Stimulated activated effector memory CD8-positive, alpha-beta T cell treated with anti-CD3 and anti-CD28 coated beads, Interleukin-12 subunit alpha, Interleukin-12 subunit beta, amount 100 ng/mL, for 72 hours (primary cell): ENCODE data around the gene KLHL1.

Experiments
- ATAC-seq: fragments of 150-1000 bp; cut with Tn5 transposase; 2 replicates; pipeline ENCODE4 v1.10.0; 2021
- DNase-seq, 2 donors: peaks; one replicate each; pipeline ENCODE4 v3.0.0; 2021 to 2022; ENCODE audit warnings: low spot score in 2 of 2
- H3K27ac Mint-ChIP-seq: one replicate; pipeline ENCODE4 v1.8.0; 2022; ENCODE audit warnings: mild to moderate bottlenecking, mixed read lengths
- H3K36me3 Mint-ChIP-seq: one replicate; pipeline ENCODE4 v1.8.0; 2022; ENCODE audit warnings: mild to moderate bottlenecking, mixed read lengths
- H3K4me1 Mint-ChIP-seq: one replicate; pipeline ENCODE4 v1.8.0; 2022; ENCODE audit warnings: mixed read lengths
- H3K4me3 Mint-ChIP-seq: one replicate; pipeline ENCODE4 v1.8.0; 2022; ENCODE audit warnings: mild to moderate bottlenecking, mixed read lengths
- H3K9me3 Mint-ChIP-seq: one replicate; pipeline ENCODE4 v1.8.0; 2022; ENCODE audit warnings: mixed read lengths

The KLHL1 gene

DNA sequence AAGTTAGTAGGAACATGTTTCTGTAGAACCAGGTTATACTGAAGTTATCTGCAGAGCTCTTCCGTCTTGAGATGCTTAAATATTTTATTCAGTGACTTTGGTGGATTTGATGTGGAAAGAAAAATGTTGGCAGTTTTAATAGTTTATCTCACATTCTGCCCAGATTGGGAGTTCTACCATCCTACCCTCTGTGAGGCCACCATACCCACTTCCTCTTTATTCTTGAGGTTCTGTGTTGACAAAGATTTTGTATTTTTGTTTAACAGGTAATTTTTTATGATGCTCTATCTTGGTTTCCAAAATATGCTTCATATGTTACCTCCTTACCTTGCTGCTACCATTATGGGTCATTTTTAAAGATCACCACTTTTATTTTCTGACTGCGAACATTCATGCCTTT is 156.8 kb downstream of the KLHL1 start:
- ATAC-seq (no peak), DNase-seq (no peak)
- Mint-ChIP-seq H3K36me3 (no peaks in the 10 kb centered on the region), H3K27ac (no peak overlapping the region), H3K4me3 (no peak overlapping the region), H3K4me1 (no peaks in the 10 kb centered on the region), H3K9me3 (peaks cover 19% of the 10 kb centered on the region)

DNA sequence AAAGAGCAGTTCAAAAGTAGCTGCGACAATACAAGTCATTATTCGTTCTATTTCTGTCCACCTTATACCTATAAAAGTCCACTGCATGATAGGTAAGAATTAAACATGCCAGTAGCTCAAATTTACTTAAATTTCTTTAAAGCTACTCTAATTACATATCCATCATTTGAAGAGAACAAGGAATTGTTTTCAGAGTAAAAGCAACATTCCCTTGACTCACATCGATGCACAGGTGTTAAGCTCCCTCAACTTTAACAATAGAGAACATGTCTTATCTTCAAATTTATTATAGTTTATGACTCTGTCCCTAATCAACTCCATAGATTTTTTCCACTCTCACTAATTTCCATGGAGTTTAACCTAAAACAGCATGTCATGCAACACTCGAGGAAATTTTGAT is 158.1 kb downstream of the KLHL1 start:
- Mint-ChIP-seq H3K27ac (no peak overlapping the region), H3K9me3 (peaks cover 15% of the 10 kb centered on the region)

DNA sequence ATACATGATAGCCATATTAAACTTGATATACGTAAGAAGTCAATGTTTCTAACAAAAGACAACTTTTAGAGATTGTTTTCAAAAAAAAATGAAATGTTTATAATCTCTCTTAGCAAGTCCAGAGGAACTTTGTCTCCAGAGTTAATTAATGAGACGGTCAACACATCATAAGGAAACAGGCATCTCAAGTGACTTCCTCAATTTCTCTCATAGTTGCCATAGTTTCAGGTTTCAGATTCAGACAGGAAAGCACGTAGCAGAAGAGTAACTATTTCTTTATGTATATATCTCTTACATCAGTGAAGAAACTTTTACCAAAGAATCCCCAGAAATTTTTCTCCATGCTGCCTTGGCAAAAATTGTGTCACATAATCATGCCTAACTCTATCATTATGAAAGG is 160.2 kb downstream of the KLHL1 start:
- peaks cover 15% of the 10 kb centered on the region for H3K9me3 Mint-ChIP-seq
- no peak overlapping the region for H3K4me3 Mint-ChIP-seq
- ATAC-seq: no peak
- H3K27ac Mint-ChIP-seq: no peak overlapping the region
- DNase-seq: no peak
- H3K4me1 Mint-ChIP-seq: no peaks in the 10 kb centered on the region
- no peaks in the 10 kb centered on the region for H3K36me3 Mint-ChIP-seq

More for the DNA sequence above, 158.1 kb downstream of the KLHL1 start:
- Mint-ChIP-seq H3K4me3 (no peak overlapping the region), H3K4me1 (no peaks in the 10 kb centered on the region), H3K36me3 (no peaks in the 10 kb centered on the region)
- ATAC-seq: no peak
- no peak for DNase-seq

DNA sequence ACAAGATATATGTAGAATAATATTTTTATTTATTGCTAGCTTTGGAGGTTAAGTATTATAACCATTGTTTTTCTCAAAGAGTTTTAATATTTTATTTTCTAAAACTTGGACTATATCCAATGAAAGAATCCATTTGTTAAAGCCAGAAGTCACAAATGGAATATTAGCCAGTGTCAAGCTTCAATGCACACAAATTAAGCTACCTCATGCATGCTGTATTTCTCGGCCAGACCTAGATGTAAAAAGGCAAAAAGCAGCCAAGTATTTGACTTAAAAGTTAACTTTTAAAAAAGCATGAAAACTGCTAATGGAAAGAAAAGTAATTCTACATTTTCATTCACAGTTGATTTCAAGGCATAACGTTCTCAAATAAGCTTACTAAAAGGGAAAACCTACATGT is 160.7 kb downstream of the KLHL1 start:
- no peak overlapping the region for H3K4me3 Mint-ChIP-seq
- H3K36me3 Mint-ChIP-seq: no peaks in the 10 kb centered on the region
- H3K9me3 Mint-ChIP-seq: peaks cover 15% of the 10 kb centered on the region
- no peak overlapping the region for H3K27ac Mint-ChIP-seq
- H3K4me1 Mint-ChIP-seq: no peaks in the 10 kb centered on the region
- ATAC-seq (no peak), DNase-seq (no peak)

DNA sequence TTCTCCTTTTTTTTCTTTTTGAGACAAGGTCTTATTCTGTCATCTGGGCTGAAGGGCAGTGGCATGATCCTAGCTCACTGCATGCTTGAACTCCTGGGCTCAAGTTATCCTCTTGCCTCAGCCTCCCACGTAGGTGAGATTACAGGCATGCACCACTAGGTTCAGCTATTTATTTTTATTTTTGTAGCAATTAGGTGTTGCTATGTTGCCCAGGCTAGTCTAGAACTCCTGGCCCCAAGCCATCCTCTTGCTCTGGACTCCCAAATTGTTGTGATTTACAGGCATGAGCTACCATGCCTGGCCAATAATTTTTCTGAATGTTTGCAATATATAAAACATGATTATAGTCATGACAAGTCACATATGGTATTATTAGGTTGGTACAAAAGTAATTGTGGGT is 161.7 kb downstream of the KLHL1 start:
- Mint-ChIP-seq H3K9me3 (peaks cover 13% of the 10 kb centered on the region), H3K4me3 (no peak overlapping the region), H3K27ac (no peak overlapping the region), H3K36me3 (no peaks in the 10 kb centered on the region), H3K4me1 (no peaks in the 10 kb centered on the region)
- no peak for ATAC-seq
- no peak for DNase-seq

DNA sequence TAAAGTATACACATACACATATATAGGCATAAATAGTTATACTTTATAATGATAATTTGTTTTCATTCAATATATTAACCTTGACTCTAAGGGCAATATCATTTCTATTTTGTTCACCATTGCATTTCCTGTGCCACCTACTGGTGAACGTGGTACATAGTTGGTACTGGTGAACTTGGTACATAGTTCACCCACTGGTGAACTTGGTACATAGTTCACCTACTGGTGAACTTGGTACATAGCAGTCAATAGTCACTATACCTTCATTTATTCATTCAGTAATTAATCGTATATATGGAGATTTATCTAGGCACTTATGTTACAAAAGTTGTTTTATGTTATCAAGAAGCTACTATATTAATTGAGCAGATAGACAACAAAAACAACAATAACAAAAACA is 173.2 kb downstream of the KLHL1 start:
- DNase-seq: no peak
- no peaks in the 10 kb centered on the region for H3K4me1 Mint-ChIP-seq
- no peak overlapping the region for H3K27ac Mint-ChIP-seq
- no peaks in the 10 kb centered on the region for H3K36me3 Mint-ChIP-seq
- H3K9me3 Mint-ChIP-seq: peaks cover 14% of the 10 kb centered on the region
- no peak for ATAC-seq
- no peak overlapping the region for H3K4me3 Mint-ChIP-seq

DNA sequence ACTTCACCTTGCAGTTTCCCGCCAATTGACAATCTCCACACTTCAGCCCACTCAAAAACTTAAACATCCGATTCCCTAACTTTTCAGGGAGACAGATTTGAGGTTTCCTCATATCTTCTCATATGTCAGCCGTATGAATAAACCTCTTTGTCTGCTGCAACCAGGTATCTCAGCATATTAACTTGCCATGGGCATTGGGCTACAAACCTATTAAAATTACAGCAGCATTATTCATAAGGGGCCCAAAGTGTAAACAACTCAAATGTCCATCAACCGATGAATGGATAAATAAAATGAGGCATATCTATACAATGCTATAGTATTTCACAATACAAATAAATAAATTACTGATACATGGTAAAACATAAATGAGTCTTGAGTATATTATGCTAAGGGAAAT is 180.0 kb downstream of the KLHL1 start:
- ATAC-seq: no peak
- DNase-seq: no peak
- Mint-ChIP-seq H3K4me3 (no peak overlapping the region), H3K4me1 (no peaks in the 10 kb centered on the region), H3K9me3 (peaks cover 5% of the 10 kb centered on the region), H3K27ac (no peak overlapping the region), H3K36me3 (no peaks in the 10 kb centered on the region)

DNA sequence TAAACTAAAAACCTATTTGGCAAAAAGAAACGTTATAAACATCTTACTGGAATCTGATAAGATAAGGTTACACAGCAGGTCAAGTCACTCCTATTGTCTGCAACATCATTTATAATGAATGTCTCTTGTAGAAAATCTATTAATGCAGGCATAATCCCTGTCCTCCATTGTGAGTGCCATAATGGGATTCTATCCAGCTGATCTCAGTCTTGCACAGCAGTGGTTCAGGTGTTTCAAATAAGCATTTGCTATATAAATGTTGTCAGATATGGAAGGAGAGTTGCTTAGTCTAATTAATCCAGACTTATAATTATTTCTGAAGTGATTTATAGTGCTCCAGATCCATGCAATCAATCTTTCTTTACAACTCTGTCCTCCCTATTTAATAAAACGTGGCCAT is 187.1 kb downstream of the KLHL1 start:
- no peak overlapping the region for H3K4me3 Mint-ChIP-seq

DNA sequence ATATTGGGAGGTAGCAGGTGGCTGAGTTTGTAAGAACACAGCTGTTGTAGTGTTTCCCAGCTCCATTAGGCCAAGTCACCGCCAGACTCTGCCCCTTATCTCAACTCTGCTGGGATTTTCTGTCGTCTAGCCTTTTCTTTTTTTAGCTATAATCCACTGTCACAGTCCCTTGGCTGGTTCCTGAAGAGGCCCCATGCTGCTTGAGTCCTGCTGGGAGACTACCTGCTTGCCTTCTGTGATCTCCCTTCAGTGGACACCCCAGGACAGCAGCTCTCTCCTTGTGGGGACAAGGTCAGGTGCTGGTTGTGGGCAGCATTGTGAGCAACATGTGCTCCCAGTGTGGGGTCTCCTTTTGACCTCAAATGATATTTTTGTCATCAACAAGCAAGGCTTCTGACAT is 195.6 kb downstream of the KLHL1 start:
- DNase-seq: no peak
- peaks cover 7% of the 10 kb centered on the region for H3K9me3 Mint-ChIP-seq
- no peak overlapping the region for H3K4me3 Mint-ChIP-seq
- ATAC-seq: no peak
- no peaks in the 10 kb centered on the region for H3K36me3 Mint-ChIP-seq
- no peaks in the 10 kb centered on the region for H3K4me1 Mint-ChIP-seq
- H3K27ac Mint-ChIP-seq: no peak overlapping the region

More for the DNA sequence above, 187.1 kb downstream of the KLHL1 start:
- H3K9me3 Mint-ChIP-seq: peaks cover 9% of the 10 kb centered on the region
- ATAC-seq (no peak), DNase-seq (no peak)
- no peak overlapping the region for H3K27ac Mint-ChIP-seq
- no peaks in the 10 kb centered on the region for H3K36me3 Mint-ChIP-seq
- no peaks in the 10 kb centered on the region for H3K4me1 Mint-ChIP-seq

DNA sequence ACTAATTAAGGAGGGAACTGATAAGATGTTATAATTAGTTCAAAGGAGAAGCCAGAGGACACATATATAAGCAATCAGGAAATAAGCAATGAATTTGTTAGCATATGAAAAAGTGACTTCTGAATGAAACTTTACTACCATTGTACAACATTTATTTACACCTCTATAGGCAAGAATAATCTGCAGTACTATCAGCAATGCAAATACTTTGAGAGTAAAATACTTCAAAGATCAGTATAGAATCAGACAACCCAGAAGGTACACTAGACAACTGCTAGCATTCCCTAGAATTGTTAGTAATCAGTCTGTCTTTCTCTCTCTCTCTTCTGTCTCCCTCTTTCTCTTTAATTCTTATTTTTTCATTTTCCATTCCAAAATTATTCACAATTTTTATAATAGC is 197.5 kb downstream of the KLHL1 start:
- Mint-ChIP-seq H3K4me1 (no peaks in the 10 kb centered on the region), H3K27ac (no peak overlapping the region), H3K36me3 (no peaks in the 10 kb centered on the region), H3K4me3 (no peak overlapping the region), H3K9me3 (peaks cover 10% of the 10 kb centered on the region)
- DNase-seq: no peak
- no peak for ATAC-seq

DNA sequence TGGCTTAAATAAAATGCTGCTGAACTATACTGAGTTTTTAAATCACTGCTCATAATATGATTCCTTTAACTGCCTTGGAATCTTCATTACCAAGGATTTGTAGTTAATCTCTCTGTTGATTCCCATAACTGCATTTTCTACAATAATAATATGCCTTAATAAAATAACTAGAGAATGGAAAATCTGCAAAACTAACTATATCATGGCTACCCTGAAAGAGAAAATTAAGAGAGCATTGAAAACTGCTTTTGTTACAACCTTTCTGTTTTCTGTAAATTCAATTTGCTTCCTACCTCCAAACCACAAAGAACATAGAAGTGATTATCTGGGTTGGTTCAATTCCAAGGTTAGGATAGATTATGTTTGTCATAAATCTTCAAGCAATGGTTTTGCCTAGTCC is 203.5 kb downstream of the KLHL1 start:
- H3K9me3 Mint-ChIP-seq: peaks cover 23% of the 10 kb centered on the region
- no peak for ATAC-seq
- no peaks in the 10 kb centered on the region for H3K36me3 Mint-ChIP-seq
- no peak for DNase-seq
- no peak overlapping the region for H3K27ac Mint-ChIP-seq
- H3K4me1 Mint-ChIP-seq: no peaks in the 10 kb centered on the region
- no peak overlapping the region for H3K4me3 Mint-ChIP-seq

DNA sequence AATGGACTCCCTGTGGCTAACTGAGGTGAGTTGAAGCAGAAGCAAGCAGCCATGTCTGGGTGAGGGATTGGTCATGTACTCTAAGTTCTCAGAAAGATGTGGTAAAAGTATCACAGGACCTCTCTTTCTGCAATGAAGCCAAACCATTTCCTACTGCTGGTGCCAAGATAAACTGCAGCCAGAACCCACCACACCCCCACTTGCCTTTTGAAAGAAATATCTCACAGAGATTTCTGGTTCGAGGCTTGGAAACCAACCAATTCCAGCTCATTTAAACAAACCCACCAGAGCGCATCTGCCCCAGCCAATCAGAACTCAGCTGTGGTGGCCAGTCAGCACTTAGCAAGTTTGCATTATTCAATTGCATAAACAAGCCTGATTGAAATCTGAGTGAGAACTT is 205.2 kb downstream of the KLHL1 start:
- H3K4me1 Mint-ChIP-seq: no peaks in the 10 kb centered on the region
- no peaks in the 10 kb centered on the region for H3K36me3 Mint-ChIP-seq

DNA sequence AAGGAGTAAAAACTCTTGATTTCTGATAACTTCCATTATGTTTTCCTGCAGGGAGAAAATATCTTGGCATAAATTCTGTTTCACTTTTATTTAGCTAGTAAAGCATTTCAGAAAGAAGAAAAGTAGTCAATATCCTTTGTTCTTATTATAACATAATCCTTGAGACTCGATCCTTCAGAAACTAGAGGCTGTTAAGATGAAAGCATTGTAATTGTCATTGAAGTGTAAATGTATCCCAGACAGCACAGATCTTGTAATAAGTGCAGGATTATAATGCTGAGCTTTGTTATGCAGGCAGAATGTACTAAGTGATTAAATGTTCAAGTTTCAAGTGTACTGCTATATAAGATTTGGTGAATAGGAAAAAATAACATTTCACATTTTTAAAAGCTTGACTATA is 225.8 kb downstream of the KLHL1 start:
- Mint-ChIP-seq H3K4me3 (no peak overlapping the region), H3K36me3 (no peaks in the 10 kb centered on the region), H3K4me1 (no peaks in the 10 kb centered on the region), H3K27ac (no peak overlapping the region), H3K9me3 (peaks cover 9% of the 10 kb centered on the region)
- ATAC-seq (no peak), DNase-seq (no peak)

More for the DNA sequence above, 205.2 kb downstream of the KLHL1 start:
- ATAC-seq: no peak
- H3K27ac Mint-ChIP-seq: no peak overlapping the region
- H3K9me3 Mint-ChIP-seq: peaks cover 25% of the 10 kb centered on the region
- DNase-seq: no peak
- no peak overlapping the region for H3K4me3 Mint-ChIP-seq

DNA sequence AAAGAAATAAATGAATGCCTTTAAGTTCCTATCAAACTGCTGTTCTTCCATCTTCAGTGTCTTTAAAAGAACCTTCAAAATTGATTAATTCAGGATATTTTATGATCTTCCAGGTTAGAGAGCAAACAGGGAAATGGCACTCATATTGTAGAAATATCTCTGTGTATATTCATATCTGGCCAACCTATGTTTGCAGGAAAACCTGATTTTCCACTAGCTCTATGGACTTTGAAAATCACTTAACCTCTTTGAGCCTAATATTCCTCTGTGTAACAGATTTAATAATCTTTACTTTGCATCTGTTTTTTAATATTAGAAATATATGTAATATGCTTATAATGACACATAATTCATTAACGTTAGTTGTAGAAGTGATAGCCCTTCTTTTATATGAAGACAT is 228.3 kb downstream of the KLHL1 start:
- no peak overlapping the region for H3K27ac Mint-ChIP-seq
- DNase-seq: no peak
- H3K4me1 Mint-ChIP-seq: no peaks in the 10 kb centered on the region
- ATAC-seq: no peak
- H3K9me3 Mint-ChIP-seq: peaks cover 5% of the 10 kb centered on the region
- no peak overlapping the region for H3K4me3 Mint-ChIP-seq
- no peaks in the 10 kb centered on the region for H3K36me3 Mint-ChIP-seq

DNA sequence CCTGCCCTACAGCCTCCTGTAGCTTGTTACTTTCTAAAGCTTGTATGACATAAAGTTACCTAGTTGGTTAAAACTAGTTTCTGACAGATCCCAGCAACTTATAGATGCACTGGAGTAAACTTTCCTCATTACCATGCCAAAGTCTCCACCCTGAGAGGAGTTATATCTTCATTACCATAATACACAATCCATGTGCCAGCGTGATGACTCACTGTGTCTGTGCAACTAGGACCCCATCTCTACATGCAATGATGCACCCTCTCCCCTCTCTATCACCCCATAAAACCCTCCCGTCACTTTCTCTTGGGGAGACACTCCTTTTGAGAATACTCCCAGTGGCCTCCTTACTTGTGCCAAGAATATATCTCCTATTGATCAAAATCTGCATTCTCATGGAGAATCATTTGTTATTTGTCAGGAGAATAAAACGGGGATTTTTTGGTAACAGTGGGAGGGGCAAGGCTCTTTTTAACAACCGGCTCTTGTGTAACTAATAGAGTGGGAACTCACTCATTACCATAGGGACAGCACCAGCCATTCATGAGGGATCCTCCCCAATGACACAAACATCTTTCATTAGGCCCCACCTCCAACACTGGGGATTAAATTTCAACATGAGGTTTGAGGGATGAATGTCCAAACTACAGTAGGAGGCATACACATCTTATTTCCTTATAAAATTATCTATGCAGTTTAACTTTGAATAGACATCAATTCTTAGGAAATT is 235.8 kb downstream of the KLHL1 start:
- no peak for DNase-seq
- ATAC-seq: no peak
- no peak overlapping the region for H3K4me3 Mint-ChIP-seq
- peaks cover 13% of the 10 kb centered on the region for H3K9me3 Mint-ChIP-seq
- no peaks in the 10 kb centered on the region for H3K36me3 Mint-ChIP-seq
- H3K27ac Mint-ChIP-seq: no peak overlapping the region
- H3K4me1 Mint-ChIP-seq: no peaks in the 10 kb centered on the region

DNA sequence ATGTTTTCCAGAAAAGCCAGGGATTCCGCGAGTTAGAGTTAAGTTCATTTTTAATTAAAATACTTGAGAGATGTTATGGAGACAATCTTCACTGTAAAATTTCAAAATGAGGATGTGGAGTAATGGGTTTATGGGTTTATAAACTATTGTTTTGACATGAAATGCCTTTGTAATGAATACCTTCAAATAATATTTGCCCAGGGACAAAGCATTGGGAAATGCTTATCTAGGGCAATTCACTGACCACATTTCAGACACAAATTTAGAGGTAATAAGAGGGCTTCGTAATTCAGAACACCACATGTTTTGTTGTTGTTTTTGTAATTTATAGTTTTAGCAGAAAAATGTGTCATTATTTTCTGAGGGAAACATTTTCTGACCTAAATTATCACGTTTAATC is 241.7 kb downstream of the KLHL1 start:
- no peak for DNase-seq
- H3K27ac Mint-ChIP-seq: no peak overlapping the region
- no peaks in the 10 kb centered on the region for H3K36me3 Mint-ChIP-seq
- no peaks in the 10 kb centered on the region for H3K4me1 Mint-ChIP-seq
- peaks cover 8% of the 10 kb centered on the region for H3K9me3 Mint-ChIP-seq
- ATAC-seq: no peak
- no peak overlapping the region for H3K4me3 Mint-ChIP-seq
